A549 (cell line): ENCODE measurements around the gene TTC8.

Experiments
- CBX8 ChIP-seq: fragments of 200-600 bp; sonication (generic); IDR thresholded peaks from 2 replicates; pipeline ENCODE4 v1.6.1; 2016
- KDM5A ChIP-seq: fragments of 200-600 bp; sonication (generic); IDR thresholded peaks from 2 replicates; pipeline ENCODE4 v1.6.1; 2016; ENCODE audit warnings: antibody characterized with exemption, mild to moderate bottlenecking
- NFE2L2 ChIP-seq: fragments of 150-350 bp; conservative IDR thresholded peaks from 2 replicates; pipeline ENCODE4 v1.6.1; 2014; ENCODE audit warnings: low read length
- POLR2A ChIP-seq: IDR thresholded peaks from 2 replicates; pipeline ENCODE4 v1.6.1; 2012; ENCODE audit warnings: mild to moderate bottlenecking, low read length
- RAD21 ChIP-seq, 2 experiments: fragments of >200 bp in 1 of 2; sonication (Bioruptor Twin) in 1 of 2; formaldehyde crosslinking in 1 of 2; IDR thresholded peaks in 1 of 2; conservative IDR thresholded peaks in 1 of 2; 2 replicates in 1 of 2; 3 replicates in 1 of 2; pipeline ENCODE4 v1.6.1; 2012 to 2018; ENCODE audit warnings: inconsistent platforms in 1 of 2
- SMC3 ChIP-seq: fragments of >200 bp; sonication (Bioruptor Twin); formaldehyde crosslinking; IDR thresholded peaks from 3 replicates; pipeline ENCODE4 v1.6.1; 2018; ENCODE audit warnings: inconsistent platforms
- TF ChIP-seq, protein P1 (sequence below): fragments of >200 bp; sonication (Bioruptor Twin); formaldehyde crosslinking; IDR thresholded peaks from 3 replicates; pipeline ENCODE4 v1.5.1; 2016
- TF ChIP-seq, protein P2 (sequence below): fragments of >200 bp; sonication (Bioruptor Twin); formaldehyde crosslinking; IDR thresholded peaks from 3 replicates; pipeline ENCODE4 v1.6.1; 2016

DNA sequence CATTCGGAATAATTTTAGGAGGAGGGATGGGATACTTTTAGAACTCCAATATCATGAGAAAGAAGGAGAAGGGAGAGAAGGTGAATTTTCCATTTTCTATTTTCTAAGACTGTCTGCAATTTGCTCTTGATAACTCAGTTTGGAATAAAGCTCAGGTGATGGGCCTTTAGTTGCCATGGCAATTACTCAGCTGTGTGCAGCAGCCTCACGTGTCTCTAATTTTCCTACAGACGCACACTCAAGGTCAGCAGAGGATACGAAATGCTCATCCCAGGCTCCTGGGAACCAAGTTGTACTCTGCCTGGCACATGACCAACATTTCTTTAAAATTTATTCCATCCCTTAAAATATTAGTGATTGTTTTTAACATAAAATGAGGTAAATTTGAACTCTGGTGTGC is 76.7 kb downstream of the TTC8 start:
- TF ChIP-seq, protein P1, sequence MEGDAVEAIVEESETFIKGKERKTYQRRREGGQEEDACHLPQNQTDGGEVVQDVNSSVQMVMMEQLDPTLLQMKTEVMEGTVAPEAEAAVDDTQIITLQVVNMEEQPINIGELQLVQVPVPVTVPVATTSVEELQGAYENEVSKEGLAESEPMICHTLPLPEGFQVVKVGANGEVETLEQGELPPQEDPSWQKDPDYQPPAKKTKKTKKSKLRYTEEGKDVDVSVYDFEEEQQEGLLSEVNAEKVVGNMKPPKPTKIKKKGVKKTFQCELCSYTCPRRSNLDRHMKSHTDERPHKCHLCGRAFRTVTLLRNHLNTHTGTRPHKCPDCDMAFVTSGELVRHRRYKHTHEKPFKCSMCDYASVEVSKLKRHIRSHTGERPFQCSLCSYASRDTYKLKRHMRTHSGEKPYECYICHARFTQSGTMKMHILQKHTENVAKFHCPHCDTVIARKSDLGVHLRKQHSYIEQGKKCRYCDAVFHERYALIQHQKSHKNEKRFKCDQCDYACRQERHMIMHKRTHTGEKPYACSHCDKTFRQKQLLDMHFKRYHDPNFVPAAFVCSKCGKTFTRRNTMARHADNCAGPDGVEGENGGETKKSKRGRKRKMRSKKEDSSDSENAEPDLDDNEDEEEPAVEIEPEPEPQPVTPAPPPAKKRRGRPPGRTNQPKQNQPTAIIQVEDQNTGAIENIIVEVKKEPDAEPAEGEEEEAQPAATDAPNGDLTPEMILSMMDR: no peak
- TF ChIP-seq POLR2A (no peak), NFE2L2 (no peak), CBX8 (no peak), SMC3 (no peak), KDM5A (no peak), RAD21 (conservative IDR thresholded peaks at IDR 0.05 in 1 of 2, IDR thresholded peaks at IDR 0.05 in 1 of 2) (no peak)
- TF ChIP-seq, protein P2, sequence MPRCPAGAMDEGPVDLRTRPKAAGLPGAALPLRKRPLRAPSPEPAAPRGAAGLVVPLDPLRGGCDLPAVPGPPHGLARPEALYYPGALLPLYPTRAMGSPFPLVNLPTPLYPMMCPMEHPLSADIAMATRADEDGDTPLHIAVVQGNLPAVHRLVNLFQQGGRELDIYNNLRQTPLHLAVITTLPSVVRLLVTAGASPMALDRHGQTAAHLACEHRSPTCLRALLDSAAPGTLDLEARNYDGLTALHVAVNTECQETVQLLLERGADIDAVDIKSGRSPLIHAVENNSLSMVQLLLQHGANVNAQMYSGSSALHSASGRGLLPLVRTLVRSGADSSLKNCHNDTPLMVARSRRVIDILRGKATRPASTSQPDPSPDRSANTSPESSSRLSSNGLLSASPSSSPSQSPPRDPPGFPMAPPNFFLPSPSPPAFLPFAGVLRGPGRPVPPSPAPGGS: no peak
